HuH-7.5 (cell line): ENCODE measurements around the gene PRLR.
A peak's percentile ranks its signal among the peaks of the same experiment; 100 is the strongest.

ENCODE experiments used
- DNase-seq: peaks from one replicate; pipeline ENCODE4 v3.0.0; 2011; ENCODE audit warnings: low spot score

The PRLR gene

GRCh38 chr5:35082530-35082929, 147.8 kb downstream of the PRLR start:
- no peak for DNase-seq

- no peak for DNase-seq
Measured at GRCh38 chr5:35081134-35081533, 149.2 kb downstream of the PRLR start.

- no peak for DNase-seq
Measured at GRCh38 chr5:35073160-35073559, 157.1 kb downstream of the PRLR start.

- no peak for DNase-seq
Measured at GRCh38 chr5:35069188-35069587, 161.1 kb downstream of the PRLR start.

GRCh38 chr5:35067985-35068384, 162.3 kb downstream of the PRLR start:
- DNase-seq = no peak

GRCh38 chr5:35066260-35066795, 164.0 kb downstream of the PRLR start:
- DNase-seq = no peak

- no peak for DNase-seq
Measured at GRCh38 chr5:35063414-35063813, 166.9 kb downstream of the PRLR start.

GRCh38 chr5:35061211-35061770, 169.0 kb downstream of the PRLR start:
- DNase-seq = no peak

- DNase-seq = no peak
Measured at GRCh38 chr5:35060236-35060635, 170.1 kb downstream of the PRLR start.

GRCh38 chr5:35059251-35059650, 171.0 kb downstream of the PRLR start:
- DNase-seq = no peak

- no peak for DNase-seq
Measured at GRCh38 chr5:35058374-35058788, 171.9 kb downstream of the PRLR start.

GRCh38 chr5:35056686-35057085, 173.6 kb downstream of the PRLR start:
- DNase-seq = no peak

GRCh38 chr5:35052838-35053237, 177.4 kb downstream of the PRLR start:
- no peak for DNase-seq

- no peak for DNase-seq
Measured at GRCh38 chr5:35050541-35051126, 179.7 kb downstream of the PRLR start.

GRCh38 chr5:35048910-35049309, 181.4 kb downstream of the PRLR start:
- DNase-seq = no peak

- peak; percentile 39 for DNase-seq
Measured at GRCh38 chr5:35047785-35048404, 182.4 kb downstream of the PRLR start, which contains the start of gene AGXT2. TSS of gene AGXT2 (minus strand) at chr5:35047949. CDS start at chr5:35047892, 57 bp downstream.

GRCh38 chr5:35046774-35047173, 183.5 kb downstream of the PRLR start:
- no peak for DNase-seq

- no peak for DNase-seq
Measured at GRCh38 chr5:35045280-35045679, 185.0 kb downstream of the PRLR start.

GRCh38 chr5:35044649-35045048, 185.6 kb downstream of the PRLR start:
- no peak for DNase-seq

- no peak for DNase-seq
Measured at GRCh38 chr5:35042781-35043180, 187.5 kb downstream of the PRLR start.

GRCh38 chr5:35041261-35041660, 189.0 kb downstream of the PRLR start:
- no peak for DNase-seq

GRCh38 chr5:35038891-35039290, 191.4 kb downstream of the PRLR start:
- no peak for DNase-seq

- DNase-seq = no peak
Measured at GRCh38 chr5:35036536-35036935, 193.8 kb downstream of the PRLR start.
